NK-92 (cell line): ENCODE results near the gene PDP2.
"Not testable (repeated sequence)": the region's sequence is repeated elsewhere in the genome, so short reads cannot be mapped to it uniquely, and the experiment has no call there.

Source experiments
- DNase-seq: peaks from one replicate; lab custom pipeline; 2025; ENCODE audit not compliant: unreplicated experiment; lab: John Stamatoyannopoulos, UW

The PDP2 gene

DNA sequence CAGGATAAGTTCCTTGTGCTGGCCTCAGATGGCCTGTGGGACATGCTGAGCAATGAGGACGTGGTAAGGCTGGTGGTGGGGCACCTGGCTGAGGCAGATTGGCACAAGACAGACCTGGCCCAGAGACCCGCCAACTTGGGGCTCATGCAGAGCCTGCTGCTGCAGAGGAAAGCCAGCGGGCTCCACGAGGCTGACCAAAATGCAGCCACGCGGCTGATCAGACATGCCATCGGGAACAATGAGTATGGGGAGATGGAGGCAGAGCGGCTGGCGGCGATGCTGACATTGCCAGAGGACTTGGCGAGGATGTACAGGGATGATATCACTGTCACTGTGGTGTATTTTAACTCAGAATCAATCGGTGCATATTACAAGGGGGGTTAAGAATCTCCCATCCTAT lies 5.2 kb downstream of the PDP2 start:
- no peak for DNase-seq

DNA sequence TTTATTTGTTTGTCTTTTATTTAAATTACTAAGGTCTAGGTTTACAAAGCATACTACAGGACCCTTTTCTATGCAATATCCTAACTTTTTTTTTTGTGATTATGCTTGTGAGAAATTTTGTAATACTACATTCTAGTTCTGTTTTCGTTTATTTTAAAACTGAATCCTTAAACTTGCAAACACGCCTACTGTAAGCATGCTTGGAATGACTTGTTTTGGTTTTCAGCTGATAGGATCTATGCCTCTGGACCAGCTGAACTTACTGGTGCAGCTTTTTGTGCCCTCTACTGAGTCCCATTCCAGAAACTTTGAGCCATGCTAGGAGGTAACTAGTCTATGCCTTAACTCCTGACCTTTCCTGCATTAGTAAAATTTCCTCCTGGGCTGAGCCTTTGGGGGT lies 6.0 kb downstream of the PDP2 start:
- no peak for DNase-seq

DNA sequence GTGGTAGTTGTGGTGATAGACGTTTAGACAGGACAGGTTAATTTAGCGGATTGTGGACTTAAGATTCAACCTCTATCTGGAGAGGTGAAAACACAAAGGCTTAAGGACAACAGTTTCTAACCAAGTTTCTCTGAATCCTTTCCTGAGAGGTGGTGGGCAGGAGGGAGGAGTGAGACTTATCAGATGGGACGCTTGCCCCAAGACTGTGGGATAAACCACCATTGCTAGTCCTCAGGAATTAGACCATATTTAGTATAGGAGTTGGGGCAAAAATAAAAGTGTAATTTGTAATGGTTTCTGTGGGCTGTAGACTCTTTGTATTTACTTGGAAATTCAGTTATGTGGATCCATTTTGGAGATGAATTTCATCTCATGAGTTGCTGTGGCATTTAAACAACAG lies 6.6 kb downstream of the PDP2 start:
- no peak for DNase-seq

GRCh38 chr16:66888647-66889615 lies 8.6 kb downstream of the PDP2 start:
- no peak for DNase-seq

GRCh38 chr16:66889622-66890021 lies 9.3 kb downstream of the PDP2 start:
- no peak for DNase-seq

DNA sequence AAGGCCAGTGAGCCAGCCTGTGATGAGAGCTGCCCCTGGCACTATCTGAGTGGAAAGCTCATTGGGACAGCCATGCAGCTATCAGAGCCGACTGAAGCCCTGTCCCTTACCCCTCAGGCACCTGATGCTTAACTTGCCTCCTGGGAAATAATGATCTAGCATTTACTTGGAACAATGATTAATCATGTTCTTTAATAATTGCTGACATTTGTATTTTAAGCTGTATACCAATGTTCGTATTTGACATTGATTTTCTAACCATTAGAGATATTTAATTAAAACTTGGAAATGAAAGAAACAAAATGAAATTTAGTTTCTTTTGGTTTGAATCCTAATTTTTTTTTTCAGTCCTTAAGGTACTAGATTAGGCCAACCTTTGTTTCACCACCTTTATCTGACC lies 10.5 kb downstream of the PDP2 start:
- no peak for DNase-seq

- no peak for DNase-seq
Observed at GRCh38 chr16:66891360-66891759, 11.0 kb downstream of the PDP2 start.

DNA sequence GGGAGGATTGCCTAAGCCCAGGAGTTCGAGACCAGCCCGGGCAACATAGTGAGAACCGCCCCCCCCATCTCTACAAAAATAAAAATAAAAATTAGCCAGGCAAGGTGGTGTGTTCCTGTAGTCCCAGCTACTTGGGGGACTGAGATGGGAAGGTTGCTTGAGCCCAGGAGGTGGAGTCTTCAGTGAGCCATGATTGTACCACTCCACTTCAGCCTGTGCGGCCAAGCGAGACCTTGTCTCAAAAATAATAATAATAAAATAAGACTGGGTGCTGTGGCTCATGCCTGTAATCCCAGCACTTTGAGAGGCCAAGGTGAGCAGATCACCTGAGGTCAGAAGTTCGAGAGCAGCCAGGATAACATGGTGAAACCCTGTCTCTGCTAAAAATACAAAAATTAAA lies 11.5 kb downstream of the PDP2 start:
- DNase-seq, result no peak

DNA sequence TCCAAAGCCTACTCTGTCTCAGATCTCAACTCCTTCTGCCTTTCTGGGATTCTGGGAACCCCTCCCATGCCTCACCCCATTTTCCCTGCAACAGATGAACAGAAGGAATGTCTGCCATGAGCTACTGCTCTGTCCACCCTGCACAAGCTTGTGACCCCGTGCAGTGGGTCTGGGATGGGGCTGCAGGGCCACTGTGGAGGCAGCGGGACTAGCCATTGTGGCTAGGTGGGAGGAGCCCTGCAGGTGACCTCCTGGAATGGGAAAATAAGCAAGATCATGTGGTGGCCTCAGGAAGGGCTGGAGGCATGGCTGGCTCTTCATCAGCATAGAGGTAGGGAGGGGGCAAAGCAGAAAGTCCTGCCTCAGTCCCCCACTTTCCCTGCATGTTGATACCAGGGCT lies 13.7 kb downstream of the PDP2 start:
- DNase-seq, result no peak

GRCh38 chr16:66894948-66895688 lies 14.8 kb downstream of the PDP2 start:
- DNase-seq, result no peak

GRCh38 chr16:66895689-66895979 lies 15.3 kb downstream of the PDP2 start:
- no peak for DNase-seq

DNA sequence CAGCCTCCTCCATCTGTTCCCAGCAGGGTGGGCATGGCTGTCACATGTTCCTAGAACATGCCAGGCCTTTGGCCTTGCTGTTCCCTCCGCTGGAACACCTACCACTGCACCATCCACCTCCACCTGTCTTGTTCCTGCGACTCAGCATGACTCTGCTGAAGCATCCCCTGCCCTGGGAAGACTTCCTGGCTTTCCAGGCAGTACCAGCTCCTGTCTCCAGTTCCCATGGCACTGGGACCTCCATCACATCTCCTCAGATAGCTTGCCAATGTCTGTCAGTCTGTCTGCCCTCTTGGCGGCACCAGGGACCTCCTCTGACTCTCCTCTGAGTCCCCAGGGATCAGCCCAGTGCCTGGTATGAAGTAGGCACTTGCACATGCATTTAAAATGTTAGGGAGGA lies 15.7 kb downstream of the PDP2 start:
- DNase-seq, result no peak

- not testable (repeated sequence) for DNase-seq
Observed at GRCh38 chr16:66896682-66897081, 16.4 kb downstream of the PDP2 start.

GRCh38 chr16:66898207-66898606 lies 17.9 kb downstream of the PDP2 start:
- no peak for DNase-seq

DNA sequence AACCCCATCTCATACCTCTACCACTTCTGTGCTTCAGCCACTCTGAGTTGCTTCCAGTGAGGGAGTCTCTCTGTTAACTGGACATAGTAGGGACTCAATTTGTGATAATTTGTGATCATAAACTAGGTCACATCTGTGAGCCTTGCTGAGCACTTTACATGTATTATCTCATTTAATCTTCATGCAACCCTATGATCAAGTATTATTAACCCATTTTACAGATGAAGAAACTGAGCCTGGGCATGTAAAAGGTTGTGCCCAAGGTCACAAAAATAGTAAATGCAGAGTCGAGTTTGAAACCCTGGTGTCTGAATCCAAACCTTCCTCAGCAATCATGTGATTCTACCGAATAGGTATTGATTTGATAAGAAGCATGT lies 18.6 kb downstream of the PDP2 start:
- DNase-seq, result no peak

DNA sequence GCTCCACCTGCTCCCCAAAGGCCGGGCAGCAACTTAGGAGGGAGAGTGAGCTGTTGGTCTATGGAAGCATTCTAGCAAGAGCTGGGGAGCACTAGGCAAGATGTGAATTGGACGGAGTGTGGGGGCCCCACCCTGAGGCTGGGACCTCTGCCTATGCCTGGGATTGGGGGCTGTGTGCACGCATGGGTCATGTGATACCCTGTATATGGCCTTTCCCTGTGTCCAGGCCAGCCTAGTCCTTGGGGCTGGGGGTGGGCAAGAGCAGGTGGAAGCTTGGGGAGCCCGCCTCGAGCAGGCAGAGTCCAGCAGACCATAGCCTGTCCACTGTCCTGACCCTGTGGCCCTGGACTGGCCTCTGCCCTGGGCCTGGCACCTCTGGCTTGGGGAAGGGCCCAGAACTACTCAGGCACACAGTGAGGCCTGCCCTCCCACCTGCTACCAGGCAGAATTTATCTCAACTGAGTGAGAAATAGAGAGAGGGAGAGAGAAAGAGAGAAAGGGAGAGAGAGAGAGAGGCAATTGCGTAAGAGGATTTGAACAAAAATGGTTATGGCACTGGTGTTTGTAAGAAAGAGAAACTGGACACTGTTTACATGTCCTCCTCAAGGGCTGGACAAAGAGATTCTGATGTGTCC lies 19.1 kb downstream of the PDP2 start:
- DNase-seq, result no peak

GRCh38 chr16:66899945-66900710 lies 19.8 kb downstream of the PDP2 start:
- DNase-seq, result no peak

DNA sequence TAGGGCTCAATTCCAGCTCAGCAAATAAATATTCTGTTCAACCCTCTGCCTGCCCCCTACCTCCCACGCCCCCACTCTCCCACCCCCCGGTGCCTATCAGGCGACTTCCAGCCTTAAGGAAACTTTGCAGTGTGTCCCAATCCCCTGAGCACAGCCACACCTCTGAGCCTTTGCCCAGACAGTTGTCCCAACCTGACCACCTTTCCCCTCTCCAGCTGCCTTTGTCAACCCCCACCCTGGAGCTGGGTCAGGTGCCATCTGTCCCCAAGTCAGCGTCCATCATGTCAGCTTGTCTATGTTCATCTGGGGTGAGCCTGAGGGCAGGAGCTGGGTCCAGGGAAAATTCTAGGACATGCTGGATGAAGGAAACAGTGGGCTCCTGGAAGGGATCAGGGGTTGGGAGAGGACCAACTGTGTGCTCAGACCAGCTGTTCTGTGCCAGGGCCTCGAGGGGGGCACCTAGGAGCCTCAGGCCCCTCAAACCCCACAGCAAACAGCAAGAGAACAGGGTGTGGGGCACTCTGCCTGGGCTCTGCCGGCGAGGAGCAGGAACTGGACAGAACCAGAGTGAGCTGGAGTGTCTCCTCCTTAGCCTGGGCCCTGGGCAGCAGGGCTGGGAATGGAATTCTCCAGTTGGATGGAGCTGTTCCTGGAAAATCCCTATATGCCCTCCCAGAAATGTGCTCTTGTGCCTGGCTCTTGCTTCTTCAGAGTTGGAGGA lies 20.6 kb downstream of the PDP2 start:
- DNase-seq, result no peak

GRCh38 chr16:66901626-66902025 lies 21.3 kb downstream of the PDP2 start:
- DNase-seq, result no peak

DNA sequence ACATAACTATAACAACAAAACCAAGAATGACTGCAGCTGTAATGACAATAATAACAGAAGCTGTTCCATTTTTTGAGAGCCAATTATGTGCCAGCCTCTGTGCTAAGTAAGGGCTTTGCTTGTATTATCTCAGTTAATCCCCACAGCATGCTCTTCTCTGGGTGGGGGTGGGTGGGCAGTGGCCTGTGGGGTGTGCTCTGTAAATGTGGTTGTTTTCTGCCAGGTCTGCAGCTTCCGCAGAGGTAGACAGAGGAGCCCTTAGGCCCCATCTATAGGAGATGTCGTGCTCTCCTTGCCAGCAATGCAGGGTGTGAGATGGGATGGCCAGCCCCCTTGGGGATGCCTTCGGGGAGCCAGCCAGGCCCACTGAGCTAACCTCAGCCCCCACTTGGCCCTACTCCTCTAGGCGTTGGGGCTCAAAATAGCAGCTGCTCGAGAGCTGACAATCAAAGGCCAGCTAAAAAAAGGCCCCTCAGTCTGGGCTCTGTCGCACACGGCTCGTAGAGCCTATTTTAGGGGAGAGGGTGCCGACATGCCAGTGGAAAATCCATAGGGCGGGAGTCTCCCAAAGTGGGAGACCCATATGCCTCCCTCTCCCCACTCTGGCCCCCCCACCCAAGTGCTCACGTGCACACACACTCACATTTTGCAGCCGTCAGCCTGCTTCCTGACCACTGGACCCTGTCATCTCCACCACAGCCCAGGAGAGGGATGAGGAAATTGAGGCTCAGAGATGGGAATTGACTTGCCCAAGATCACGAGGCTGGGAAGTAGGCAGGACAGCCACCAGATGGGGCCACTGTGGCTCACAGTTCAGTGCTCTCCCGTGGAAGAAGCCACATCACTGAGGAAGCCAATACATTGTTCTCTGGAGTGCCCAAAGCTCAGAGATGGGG lies 22.6 kb downstream of the PDP2 start:
- no peak for DNase-seq
